Esophagus muscularis mucosa (tissue), 3 donors: ENCODE data around the gene ARHGAP32.

ENCODE experiments used
- CTCF ChIP-seq, 3 experiments: fragments of 200-600 bp in 2 of 3; fragments of 450-650 bp in 1 of 3; sonication (generic) in 2 of 3; IDR thresholded peaks; one replicate each; pipeline ENCODE4 v1.5.1; 2017 to 2019; ENCODE audit warnings: antibody characterized with exemption in 3 of 3, mild to moderate bottlenecking in 2 of 3, moderate library complexity in 1 of 3
- POLR2A ChIP-seq: fragments of 450-650 bp; IDR thresholded peaks from one replicate; pipeline ENCODE4 v1.6.1; 2017; ENCODE audit warnings: antibody characterized with exemption, moderate library complexity, mild to moderate bottlenecking, low read depth
- POLR2AphosphoS5 ChIP-seq, 2 donors: sonication (generic); formaldehyde crosslinking; IDR thresholded peaks; one replicate each; pipeline ENCODE4 v1.6.1; 2017; ENCODE audit warnings: antibody characterized with exemption in 2 of 2

- TF ChIP-seq CTCF (IDR thresholded peaks at IDR 0.05), result no peak
- TF ChIP-seq POLR2AphosphoS5 (IDR thresholded peaks at IDR 0.05), result no peak
- no peak for TF ChIP-seq POLR2A
These were observed 46.8 kb downstream of the ARHGAP32 start for GRCh38 chr11:129145276-129145675.
